Limb (tissue), 2 donors: ENCODE measurements around the gene RAPGEF1.
"Not testable (repeated sequence)": the region's sequence is repeated elsewhere in the genome, so short reads cannot be mapped to it uniquely, and the experiment has no call there.

ENCODE experiments used
- DNase-seq, 2 donors: peaks; one replicate each; pipeline ENCODE4 v3.0.0-alpha.2; 2016; ENCODE audit errors: extremely low spot score in 2 of 2

The RAPGEF1 gene, protein sequence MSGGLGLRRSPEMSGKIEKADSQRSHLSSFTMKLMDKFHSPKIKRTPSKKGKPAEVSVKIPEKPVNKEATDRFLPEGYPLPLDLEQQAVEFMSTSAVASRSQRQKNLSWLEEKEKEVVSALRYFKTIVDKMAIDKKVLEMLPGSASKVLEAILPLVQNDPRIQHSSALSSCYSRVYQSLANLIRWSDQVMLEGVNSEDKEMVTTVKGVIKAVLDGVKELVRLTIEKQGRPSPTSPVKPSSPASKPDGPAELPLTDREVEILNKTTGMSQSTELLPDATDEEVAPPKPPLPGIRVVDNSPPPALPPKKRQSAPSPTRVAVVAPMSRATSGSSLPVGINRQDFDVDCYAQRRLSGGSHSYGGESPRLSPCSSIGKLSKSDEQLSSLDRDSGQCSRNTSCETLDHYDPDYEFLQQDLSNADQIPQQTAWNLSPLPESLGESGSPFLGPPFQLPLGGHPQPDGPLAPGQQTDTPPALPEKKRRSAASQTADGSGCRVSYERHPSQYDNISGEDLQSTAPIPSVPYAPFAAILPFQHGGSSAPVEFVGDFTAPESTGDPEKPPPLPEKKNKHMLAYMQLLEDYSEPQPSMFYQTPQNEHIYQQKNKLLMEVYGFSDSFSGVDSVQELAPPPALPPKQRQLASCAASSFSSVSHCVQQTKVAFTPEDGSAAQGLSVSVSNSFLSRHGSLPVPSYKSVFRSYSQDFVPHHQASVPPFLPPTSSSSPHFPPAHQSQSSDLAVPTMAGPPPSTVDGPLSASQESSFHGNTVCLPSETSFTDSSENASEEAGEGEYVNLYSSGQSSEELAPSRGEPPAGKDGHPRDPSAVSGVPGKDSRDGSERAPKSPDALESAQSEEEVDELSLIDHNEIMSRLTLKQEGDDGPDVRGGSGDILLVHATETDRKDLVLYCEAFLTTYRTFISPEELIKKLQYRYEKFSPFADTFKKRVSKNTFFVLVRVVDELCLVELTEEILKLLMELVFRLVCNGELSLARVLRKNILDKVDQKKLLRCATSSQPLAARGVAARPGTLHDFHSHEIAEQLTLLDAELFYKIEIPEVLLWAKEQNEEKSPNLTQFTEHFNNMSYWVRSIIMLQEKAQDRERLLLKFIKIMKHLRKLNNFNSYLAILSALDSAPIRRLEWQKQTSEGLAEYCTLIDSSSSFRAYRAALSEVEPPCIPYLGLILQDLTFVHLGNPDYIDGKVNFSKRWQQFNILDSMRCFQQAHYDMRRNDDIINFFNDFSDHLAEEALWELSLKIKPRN (N-terminal part only)

GRCh38 chr9:131739959-131740648 is at the start of gene RAPGEF1:
Gene RAPGEF1, minus strand, starts transcription at chr9:131740076. Its CDS starts 246 bp downstream, at chr9:131739830.
- peak; percentile 41 to 88 for DNase-seq

DNA sequence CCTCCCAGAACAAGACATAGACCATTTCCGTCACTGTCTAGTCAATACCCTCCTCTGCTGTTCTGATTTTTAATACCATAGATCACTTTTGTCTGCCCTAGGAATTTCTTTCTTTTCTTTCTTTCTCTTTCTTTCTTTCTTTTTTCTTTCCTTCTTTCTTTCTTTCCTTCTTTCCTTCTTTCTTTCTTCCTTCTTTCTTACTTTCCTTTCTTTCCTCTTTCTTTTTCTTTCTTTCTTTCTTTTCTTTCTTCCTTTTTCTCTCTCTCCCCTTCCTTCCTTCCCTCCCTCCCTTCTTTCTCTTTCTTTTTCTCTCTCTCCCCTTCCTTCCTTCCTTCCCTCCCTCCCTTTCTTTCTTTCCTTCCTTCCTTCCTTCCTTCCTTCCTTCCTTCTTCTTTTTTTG is 49.0 kb upstream of the RAPGEF1 start:
- no peak for DNase-seq

GRCh38 chr9:131787838-131788237 is 48.0 kb upstream of the RAPGEF1 start:
- no peak for DNase-seq

- no peak for DNase-seq
These were observed 45.0 kb upstream of the RAPGEF1 start for GRCh38 chr9:131784748-131785501.

- no peak for DNase-seq
These were observed 41.2 kb upstream of the RAPGEF1 start for GRCh38 chr9:131781069-131781468.

GRCh38 chr9:131776473-131776872 is 36.6 kb upstream of the RAPGEF1 start:
- peak; percentile 5 to 64 for DNase-seq

- DNase-seq: no peak
These were observed 36.2 kb upstream of the RAPGEF1 start for GRCh38 chr9:131776036-131776435.

DNA sequence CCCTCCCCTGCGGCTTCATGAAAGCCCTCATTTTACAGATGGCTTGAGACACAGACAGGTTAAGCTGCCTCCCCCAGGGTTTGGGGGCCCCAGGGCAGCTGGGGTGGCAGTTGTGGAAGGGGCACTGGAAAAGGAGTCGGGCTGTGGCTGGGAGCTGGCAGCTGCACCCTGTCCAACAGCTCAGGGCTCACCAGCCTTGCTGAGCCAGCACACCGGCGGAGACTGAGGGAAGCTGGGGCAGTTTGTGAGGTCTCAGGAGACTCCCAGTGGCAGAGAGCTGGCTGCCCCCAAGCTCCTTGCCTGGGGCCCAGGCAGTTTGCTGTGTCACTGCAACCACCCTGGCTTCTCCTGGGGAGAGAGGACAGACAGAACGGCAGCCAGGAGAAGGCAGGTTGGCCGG is 34.8 kb upstream of the RAPGEF1 start:
- DNase-seq: no peak

GRCh38 chr9:131773911-131774379 is 34.1 kb upstream of the RAPGEF1 start:
- DNase-seq: peak; percentile 56 to 72

DNA sequence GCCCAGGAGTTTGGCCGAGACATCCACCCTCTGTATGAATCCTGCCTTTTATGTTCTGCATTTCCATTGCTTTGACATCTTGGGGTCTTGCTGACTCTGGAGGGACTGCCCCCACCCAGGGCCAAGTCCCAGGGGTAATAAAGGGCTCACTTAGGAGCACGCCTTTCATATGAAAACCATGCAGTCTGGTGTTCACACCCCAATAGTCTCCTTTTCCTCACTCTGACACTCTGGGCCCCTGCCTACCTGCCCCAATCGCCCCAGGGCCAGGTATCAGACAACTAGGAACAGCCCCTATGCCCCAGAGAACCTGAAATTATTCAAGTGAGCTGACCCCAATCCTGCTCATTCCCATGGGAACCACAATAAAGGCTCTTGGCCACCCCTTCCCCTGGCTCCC is 33.1 kb upstream of the RAPGEF1 start:
- no peak for DNase-seq

DNA sequence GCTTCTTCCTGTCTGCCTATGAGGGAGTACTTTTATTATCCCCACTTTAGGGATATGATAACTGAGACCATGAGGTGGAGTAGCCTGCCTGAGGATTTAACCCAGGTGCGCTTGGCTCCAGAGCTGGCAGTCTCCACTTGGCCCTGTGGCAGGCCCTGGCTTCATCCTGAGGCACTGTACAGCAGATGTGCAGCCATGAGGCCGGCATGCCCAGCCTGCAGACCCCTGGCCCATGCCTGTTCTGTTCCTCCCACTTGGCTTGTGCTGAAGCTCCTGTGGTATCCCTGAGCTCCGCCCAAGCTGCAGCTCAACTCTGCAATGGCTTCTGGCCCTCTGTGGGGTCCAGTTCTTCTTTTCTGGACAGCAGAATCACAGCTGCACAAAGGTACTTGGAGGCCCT is 31.8 kb upstream of the RAPGEF1 start:
- no peak for DNase-seq

DNA sequence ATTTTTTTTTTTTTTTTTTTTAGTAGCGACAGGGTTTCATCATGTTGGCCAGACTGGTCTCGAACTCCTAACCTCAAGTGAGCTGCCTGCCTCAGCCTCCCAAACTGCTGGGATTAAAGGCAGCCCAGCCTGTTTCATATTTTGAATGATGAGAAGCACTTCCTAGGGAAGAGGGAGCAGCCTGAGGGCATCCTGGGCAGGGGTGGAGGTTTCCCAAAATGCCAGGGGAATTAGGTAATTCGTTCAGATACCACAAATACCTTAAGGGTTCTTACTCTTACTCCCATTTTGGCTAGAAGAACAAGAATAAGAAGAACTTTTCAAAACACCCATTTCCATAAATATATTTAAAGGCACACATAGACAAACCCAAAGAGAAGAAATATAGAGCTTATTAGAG is 29.5 kb upstream of the RAPGEF1 start:
- no peak for DNase-seq

GRCh38 chr9:131764568-131764967 is 24.7 kb upstream of the RAPGEF1 start:
- DNase-seq: no peak

GRCh38 chr9:131762356-131762932 is 22.6 kb upstream of the RAPGEF1 start:
- peak; percentile 41 to 88 for DNase-seq

DNA sequence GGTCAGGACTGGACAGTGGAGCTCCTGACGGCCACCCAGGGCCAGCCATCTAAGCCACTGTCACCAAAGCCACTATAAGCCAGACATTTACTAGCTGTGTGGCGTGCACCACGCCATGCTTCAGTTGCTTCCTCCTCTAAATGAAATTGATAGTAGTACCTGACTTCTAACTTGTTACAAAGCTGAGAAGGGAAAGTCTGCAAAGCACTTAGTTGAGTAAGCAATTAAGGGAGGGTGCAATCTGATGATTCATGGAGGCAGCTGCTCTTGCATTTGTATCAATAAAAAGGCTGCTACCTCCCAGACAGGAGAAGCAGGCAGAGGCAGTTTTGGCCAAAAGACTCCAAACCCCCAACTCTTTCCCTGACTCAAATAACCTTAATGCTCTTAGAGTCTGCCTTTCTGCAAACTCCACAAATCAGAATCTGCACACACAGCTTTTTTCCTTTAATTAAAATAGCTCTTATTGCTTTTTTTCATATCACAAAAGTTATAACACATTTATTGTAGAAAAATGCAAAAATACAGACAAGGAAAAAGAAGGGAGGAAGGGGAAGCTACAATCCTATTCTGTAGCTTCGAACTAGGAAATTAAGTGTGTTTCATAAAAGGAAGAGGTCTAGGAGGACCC is 19.3 kb upstream of the RAPGEF1 start:
- no peak for DNase-seq

DNA sequence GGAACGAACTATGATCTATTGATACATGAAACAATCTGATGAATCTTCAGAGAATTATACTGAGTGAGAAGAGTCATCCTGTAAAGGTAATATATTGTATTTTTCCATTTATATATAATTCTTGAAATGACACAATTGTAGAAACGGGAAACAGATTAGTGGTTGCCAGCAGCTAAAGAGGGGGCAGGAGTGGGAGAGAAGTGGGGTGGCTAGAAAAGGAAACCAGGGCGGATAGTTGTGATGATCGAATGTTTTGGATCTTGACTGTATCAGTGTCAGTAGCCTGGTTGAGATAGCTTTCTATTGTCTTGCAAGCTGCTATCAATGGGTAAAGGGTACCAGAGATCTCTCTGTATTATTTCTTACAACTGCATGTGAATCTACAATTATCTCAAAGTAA is 17.7 kb upstream of the RAPGEF1 start:
- no peak for DNase-seq

- peak; percentile 68 to 86 for DNase-seq
These were observed 15.8 kb upstream of the RAPGEF1 start for GRCh38 chr9:131755541-131756198.

- no peak for DNase-seq
These were observed 15.0 kb upstream of the RAPGEF1 start for GRCh38 chr9:131754846-131755245.

DNA sequence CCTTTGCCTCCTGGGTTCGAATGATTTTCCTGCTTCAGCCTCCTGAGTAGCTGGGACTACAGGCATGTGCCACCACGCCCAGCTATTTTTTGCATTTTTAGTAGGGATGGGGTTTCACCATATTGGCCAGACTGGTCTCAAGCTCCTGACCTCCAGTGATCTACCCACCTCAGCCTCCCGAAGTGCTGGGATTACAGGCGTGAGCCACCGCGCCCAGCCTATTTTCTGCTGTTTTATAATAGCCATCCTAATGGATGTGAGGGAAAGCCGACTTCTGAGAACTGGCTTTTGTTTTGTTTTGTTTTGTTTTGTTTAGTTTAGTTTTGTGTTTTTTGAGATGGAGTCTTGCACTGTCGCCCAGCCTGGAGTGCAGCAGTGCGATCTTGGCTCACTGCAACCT is 13.9 kb upstream of the RAPGEF1 start:
- DNase-seq: not testable (repeated sequence)
